ENCODE data around the gene DAZL.

GRCh38 chr3:16607718-16608117 is 2.5 kb upstream of the DAZL start:
- TF ChIP-seq EZH2 (IDR thresholded peaks at IDR 0.05; ENCODE audit: low read depth), result no peak
- TF ChIP-seq CTCF (conservative IDR thresholded peaks at IDR 0.05), result no peak

Measured in PC-9 (cell line).